Epithelial cell of esophagus (primary cell): ENCODE results near the gene PLA2G4C.

ENCODE experiments used
- DNase-seq: peaks from one replicate; pipeline ENCODE4 v3.0.0; 2010; ENCODE audit warnings: low read depth
- H3K4me3 ChIP-seq: 2 replicates; pipeline ENCODE4 v1.5.1; 2011; ENCODE audit warnings: mild to moderate bottlenecking, low read length, control low read depth
- TF ChIP-seq, protein P1 (sequence below): IDR thresholded peaks from 2 replicates; pipeline ENCODE4 v1.5.1; 2011; ENCODE audit warnings: low read depth, mild to moderate bottlenecking, low read length, control low read depth, inconsistent platforms; ENCODE audit not compliant: insufficient read depth; ENCODE audit errors: missing control alignments

The PLA2G4C gene

DNA sequence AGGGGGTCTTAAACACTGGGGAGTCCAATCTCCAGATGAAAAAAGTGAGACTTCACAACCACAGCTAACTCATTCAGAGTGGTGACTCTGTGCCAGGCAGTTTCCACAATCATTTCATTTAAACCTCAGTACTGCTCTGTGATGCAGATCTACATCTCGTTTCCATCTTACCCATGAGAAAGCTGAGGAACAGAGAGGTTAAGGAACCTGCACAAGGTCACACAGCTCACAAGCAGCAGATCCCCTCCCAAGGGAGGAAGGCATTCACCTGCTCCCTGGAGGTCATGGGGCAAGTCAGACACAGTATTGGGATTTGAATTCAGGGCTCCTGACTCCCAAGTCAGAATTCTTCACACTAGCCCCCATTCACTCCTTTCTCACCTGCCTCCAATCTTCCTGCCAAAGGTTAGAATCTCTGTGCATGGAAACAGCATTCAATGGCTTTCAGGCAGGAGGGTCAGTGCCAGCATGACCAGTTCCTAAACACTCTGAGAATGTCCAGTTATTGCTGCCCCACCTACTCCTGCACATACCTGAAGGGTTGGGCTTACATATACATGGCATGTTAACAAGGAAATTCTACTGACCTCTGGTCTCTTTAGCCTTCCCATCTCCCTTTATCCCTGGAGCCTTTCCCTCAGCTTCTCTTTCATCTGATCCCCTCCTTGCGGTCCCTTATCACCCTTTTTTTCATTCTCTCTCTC, 68.6 kb downstream of the PLA2G4C start:
- TF ChIP-seq, protein P1, sequence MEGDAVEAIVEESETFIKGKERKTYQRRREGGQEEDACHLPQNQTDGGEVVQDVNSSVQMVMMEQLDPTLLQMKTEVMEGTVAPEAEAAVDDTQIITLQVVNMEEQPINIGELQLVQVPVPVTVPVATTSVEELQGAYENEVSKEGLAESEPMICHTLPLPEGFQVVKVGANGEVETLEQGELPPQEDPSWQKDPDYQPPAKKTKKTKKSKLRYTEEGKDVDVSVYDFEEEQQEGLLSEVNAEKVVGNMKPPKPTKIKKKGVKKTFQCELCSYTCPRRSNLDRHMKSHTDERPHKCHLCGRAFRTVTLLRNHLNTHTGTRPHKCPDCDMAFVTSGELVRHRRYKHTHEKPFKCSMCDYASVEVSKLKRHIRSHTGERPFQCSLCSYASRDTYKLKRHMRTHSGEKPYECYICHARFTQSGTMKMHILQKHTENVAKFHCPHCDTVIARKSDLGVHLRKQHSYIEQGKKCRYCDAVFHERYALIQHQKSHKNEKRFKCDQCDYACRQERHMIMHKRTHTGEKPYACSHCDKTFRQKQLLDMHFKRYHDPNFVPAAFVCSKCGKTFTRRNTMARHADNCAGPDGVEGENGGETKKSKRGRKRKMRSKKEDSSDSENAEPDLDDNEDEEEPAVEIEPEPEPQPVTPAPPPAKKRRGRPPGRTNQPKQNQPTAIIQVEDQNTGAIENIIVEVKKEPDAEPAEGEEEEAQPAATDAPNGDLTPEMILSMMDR = no peak
- no peak overlapping the region for H3K4me3 ChIP-seq
- DNase-seq = no peak

DNA sequence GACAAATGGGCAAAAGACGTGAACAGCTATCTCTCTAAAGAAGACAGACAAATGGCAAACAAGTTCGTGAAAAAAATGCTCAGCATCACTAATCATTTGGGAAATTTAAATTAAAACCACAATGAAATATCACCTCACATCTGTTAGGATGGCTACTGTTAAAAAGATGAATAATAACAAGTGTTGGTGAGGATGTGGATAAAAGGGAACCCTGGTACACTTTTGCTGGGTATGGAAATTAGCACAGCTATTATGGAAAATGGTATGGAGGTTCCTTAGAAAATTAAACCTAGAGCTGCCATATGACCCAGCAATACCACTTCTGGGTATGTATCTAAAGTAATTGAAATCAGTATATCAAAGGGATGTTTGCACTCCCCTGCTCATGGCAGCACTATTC, 73.9 kb downstream of the PLA2G4C start:
- TF ChIP-seq, protein P1 = no peak
- DNase-seq = no peak
- H3K4me3 ChIP-seq = no peak overlapping the region

DNA sequence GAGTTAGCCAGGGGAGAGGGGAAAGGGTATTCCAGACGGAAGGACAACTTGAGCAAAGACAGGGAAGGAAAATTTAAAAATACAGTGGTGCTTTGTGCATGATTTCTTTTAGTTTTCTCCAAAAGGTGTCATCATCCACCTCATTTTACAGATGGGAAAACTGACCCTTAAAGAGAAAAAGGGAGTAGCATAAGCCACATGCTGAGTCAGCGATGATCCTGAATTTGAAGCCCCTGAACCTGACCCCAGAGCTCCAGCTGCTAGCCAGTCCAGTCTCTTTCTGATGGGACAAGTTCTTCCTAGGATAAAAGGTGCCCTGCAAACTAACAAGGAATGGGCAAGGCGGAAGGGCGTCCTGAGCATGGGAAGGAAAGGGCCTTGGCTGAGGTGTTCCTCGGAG, 77.0 kb downstream of the PLA2G4C start:
- TF ChIP-seq, protein P1 = no peak
- DNase-seq = no peak
- H3K4me3 ChIP-seq = no peak overlapping the region

DNA sequence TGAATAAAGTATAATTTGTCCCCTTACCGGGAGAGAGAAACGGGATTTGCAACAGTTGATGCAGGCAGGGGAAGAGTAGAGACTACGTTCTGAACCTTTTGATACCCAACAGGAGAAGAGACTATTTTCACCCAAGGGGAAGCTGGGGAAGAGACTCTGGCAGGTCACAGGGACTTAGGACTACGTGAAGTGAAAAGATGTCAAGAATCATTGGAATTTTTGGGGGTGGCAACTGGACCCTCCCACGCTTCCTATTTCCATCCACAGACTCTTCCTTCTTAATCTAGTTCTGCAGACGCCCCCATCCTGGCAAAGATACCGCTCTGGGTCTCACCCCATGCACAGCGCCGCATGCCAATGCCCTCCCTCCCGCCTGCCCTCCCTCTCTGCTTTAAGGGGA, 80.5 kb downstream of the PLA2G4C start:
- TF ChIP-seq, protein P1 = no peak
- DNase-seq = no peak
- no peak overlapping the region for H3K4me3 ChIP-seq

- no peak for DNase-seq
- H3K4me3 ChIP-seq = no peak overlapping the region
- TF ChIP-seq, protein P1 = no peak
Measured at GRCh38 chr19:48029431-48029830, 81.2 kb downstream of the PLA2G4C start.

- TF ChIP-seq, protein P1 = no peak
- no peak overlapping the region for H3K4me3 ChIP-seq
- no peak for DNase-seq
Measured at GRCh38 chr19:48025480-48025879, 85.1 kb downstream of the PLA2G4C start.

- TF ChIP-seq, protein P1 = no peak
- DNase-seq = no peak
- no peak overlapping the region for H3K4me3 ChIP-seq
Measured at GRCh38 chr19:48023518-48023917, 87.1 kb downstream of the PLA2G4C start.
